IMR-90 (cell line): ENCODE measurements around the gene ITCH. TPM values are rescaled to one million over a fixed set of nuclear protein-coding genes. Genes with fewer than 3 reads are reported as not detected.
A peak's percentile ranks its signal among the peaks of the same experiment; 100 is the strongest.
"Not testable (repeated sequence)": the region's sequence is repeated elsewhere in the genome, so short reads cannot be mapped to it uniquely, and the experiment has no call there.

Source experiments
- ATAC-seq: fragments of 200-7000 bp; cut with Tn5 transposase; 2 replicates; pipeline ENCODE4 v1.9.1; 2020; ENCODE audit warnings: low read depth, mild to moderate bottlenecking, moderate library complexity
- BruUV-seq: library from RNA; stranded (reverse); fragments of 400-500 nt; replicated peaks from 2 replicates; lab custom pipeline; 2021; lab: Mats Ljungman, UMichigan
- CTCF ChIA-PET: fragments of 300-600 bp; formaldehyde crosslinking; extraction: SDS; loops from one replicate; lab custom pipeline; 2021; ENCODE audit warnings: antibody characterized with exemption; lab: Yijun Ruan, JAX
- POLR2A ChIA-PET: fragments of 300-600 bp; sonication (Branson Sonifier 250); formaldehyde crosslinking; loops from one replicate; lab custom pipeline; 2022; ENCODE audit warnings: antibody characterized with exemption; ENCODE audit not compliant: unreplicated experiment; lab: Charles Lee
- DNase-seq: peaks from one replicate; pipeline ENCODE4 v3.0.0; 2013
- H2AFZ ChIP-seq: replicated peaks from 2 replicates; pipeline ENCODE3; 2013; ENCODE audit warnings: low read length, mild to moderate bottlenecking; ENCODE audit not compliant: poor library complexity
- H2AK5ac ChIP-seq: 2 replicates; pipeline ENCODE4 v1.6.1; 2013; ENCODE audit warnings: low read depth, low read length, inconsistent platforms
- H2AK9ac ChIP-seq: replicated peaks from 2 replicates; pipeline ENCODE3; 2013; ENCODE audit warnings: mild to moderate bottlenecking, low read depth, low read length, moderate library complexity; ENCODE audit not compliant: poor library complexity
- H2BK120ac ChIP-seq: 2 replicates; pipeline ENCODE4 v1.6.1; 2013; ENCODE audit warnings: low read depth, low read length, inconsistent platforms
- H2BK15ac ChIP-seq: 3 replicates; pipeline ENCODE4 v1.6.1; 2013; ENCODE audit warnings: low read depth, low read length, inconsistent platforms
- H2BK20ac ChIP-seq: 2 replicates; pipeline ENCODE4 v1.6.1; 2013; ENCODE audit warnings: low read depth, mild to moderate bottlenecking, inconsistent platforms, low read length, moderate library complexity
- H2BK5ac ChIP-seq: 2 replicates; pipeline ENCODE4 v1.6.1; 2013; ENCODE audit warnings: mild to moderate bottlenecking, low read depth, low read length, inconsistent platforms; ENCODE audit not compliant: poor library complexity, severe bottlenecking
- H3K14ac ChIP-seq: replicated peaks from 2 replicates; pipeline ENCODE4 v1.6.1; 2013; ENCODE audit warnings: low read depth, low read length, inconsistent platforms
- H3K18ac ChIP-seq: 2 replicates; pipeline ENCODE4 v1.6.1; 2013; ENCODE audit warnings: low read depth, low read length, control low read depth
- H3K23ac ChIP-seq: 2 replicates; pipeline ENCODE4 v1.6.1; 2013; ENCODE audit warnings: low read depth, low read length, inconsistent platforms
- H3K27ac ChIP-seq: 2 replicates; pipeline ENCODE4 v1.5.1; 2013; ENCODE audit warnings: mild to moderate bottlenecking, control low read depth, low read length; ENCODE audit not compliant: insufficient read depth
- H3K27me3 ChIP-seq: 2 replicates; pipeline ENCODE4 v1.6.1; 2013; ENCODE audit warnings: low read length; ENCODE audit not compliant: control insufficient read depth, insufficient read depth
- H3K36me3 ChIP-seq: 2 replicates; pipeline ENCODE4 v1.6.1; 2013; ENCODE audit warnings: low read length, mixed read lengths; ENCODE audit not compliant: control insufficient read depth, insufficient read depth
- H3K4ac ChIP-seq: 2 replicates; pipeline ENCODE4 v1.6.1; 2013; ENCODE audit warnings: low read depth, low read length, inconsistent platforms
- H3K4me1 ChIP-seq: 2 replicates; pipeline ENCODE4 v1.6.1; 2013; ENCODE audit warnings: low read length, mixed read lengths; ENCODE audit not compliant: control insufficient read depth, insufficient read depth
- H3K4me2 ChIP-seq: 2 replicates; pipeline ENCODE4 v1.6.1; 2013; ENCODE audit warnings: low read depth, mild to moderate bottlenecking, control low read depth, low read length, moderate library complexity
- H3K4me3 ChIP-seq: 2 replicates; pipeline ENCODE4 v1.5.1; 2013; ENCODE audit warnings: low read depth, mild to moderate bottlenecking, control low read depth, low read length, moderate library complexity; ENCODE audit not compliant: insufficient read depth
- H3K56ac ChIP-seq: 2 replicates; pipeline ENCODE4 v1.6.1; 2013; ENCODE audit warnings: low read length, inconsistent platforms; ENCODE audit not compliant: insufficient read depth; ENCODE audit errors: extremely low read depth
- H3K79me1 ChIP-seq, 2 experiments: 2 replicates each; pipeline ENCODE4 v1.6.1; 2013; ENCODE audit warnings: low read length in 2 of 2, inconsistent platforms in 1 of 2, low read depth in 1 of 2
- H3K9ac ChIP-seq: 2 replicates; pipeline ENCODE4 v1.6.1; 2013; ENCODE audit warnings: low read depth, low read length, control low read depth
- H3K9me1 ChIP-seq: 2 replicates; pipeline ENCODE4 v1.6.1; 2013; ENCODE audit warnings: low read length, inconsistent platforms; ENCODE audit not compliant: insufficient read depth
- H3K9me3 ChIP-seq: 2 replicates; pipeline ENCODE4 v1.6.1; 2013; ENCODE audit warnings: low read length; ENCODE audit not compliant: control insufficient read depth, insufficient read depth
- H4K20me1 ChIP-seq: 2 replicates; pipeline ENCODE4 v1.6.1; 2013; ENCODE audit warnings: low read length, inconsistent platforms; ENCODE audit not compliant: insufficient read depth
- H4K5ac ChIP-seq: 2 replicates; pipeline ENCODE4 v1.6.1; 2013; ENCODE audit warnings: mild to moderate bottlenecking, low read depth, low read length, control low read depth
- H4K8ac ChIP-seq, 2 experiments: 2 replicates each; pipeline ENCODE4 v1.6.1; 2013; ENCODE audit warnings: low read depth in 2 of 2, low read length in 2 of 2, control low read depth in 1 of 2, inconsistent platforms in 1 of 2
- H4K91ac ChIP-seq: 2 replicates; pipeline ENCODE4 v1.6.1; 2013; ENCODE audit warnings: low read depth, low read length, inconsistent platforms; ENCODE audit not compliant: insufficient read depth
- WGBS, 2 experiments: methylation state at CpG; one replicate each; pipeline versions ENCODE4 v1.1.5 to v1.1.7; 2013; ENCODE audit warnings: missing lambda C conversion rate in 2 of 2; ENCODE audit not compliant: insufficient read length in 1 of 2; ENCODE audit errors: extremely low coverage in 2 of 2; 5-methylcytosine and 5-hydroxymethylcytosine counted together
- dilution Hi-C: fragments of 300-500 bp; cut with HindIII; formaldehyde crosslinking; loops from one replicate; pipeline ENCODE4 v1.14.3; 2018; ENCODE audit warnings: low sequenced_read_pairs; ENCODE audit not compliant: unreplicated experiment
- in situ Hi-C: fragments of 300-500 bp; cut with MboI; formaldehyde crosslinking; loops from 3 replicates; pipeline ENCODE4 v1.14.3; 2019; ENCODE audit warnings: low sequenced_read_pairs, inconsistent platforms, mixed read lengths
- intact Hi-C: fragments of 100-400 bp; cut with micrococcal nuclease; formaldehyde crosslinking; loops from 2 replicates; pipeline ENCODE4 v1.10.0; 2022
- polyA plus RNA-seq, 3 experiments: library from polyadenylated mRNA; depleted of rRNA; stranded (reverse); fragments of >200 nt; gene quantifications; 2 replicates each; pipeline ENCODE4 v1.2.3, GENCODE V29; 2012; ENCODE audit warnings: low replicate concordance in 1 of 3
- total RNA-seq: library from RNA; depleted of rRNA; stranded (reverse); fragments of >200 nt; gene quantifications from 2 replicates; pipeline ENCODE4 v1.2.3, GENCODE V29; 2012

ITCH gene
- total and polyA plus RNA-seq, 2 of the 4 experiments (the other 2 are of a cell fraction): 12.7 to 94.6 TPM

GRCh38 chr20:34340726-34341125 is 22.3 kb upstream of the ITCH start:
- H4K8ac ChIP-seq: peak overlapping the region in 1 of 2 experiments; percentile 65; a peak in 1 of 4 replicates
- dilution Hi-C loops, H3K79me1 ChIP-seq, H4K20me1 ChIP-seq, H3K27ac ChIP-seq, H3K18ac ChIP-seq, BruUV-seq, H2AK5ac ChIP-seq, DNase-seq, H3K4me3 ChIP-seq, H3K9me3 ChIP-seq, CTCF ChIA-PET, H2BK5ac ChIP-seq, H2AK9ac ChIP-seq, ATAC-seq, H3K56ac ChIP-seq, H3K4ac ChIP-seq, H4K5ac ChIP-seq, H2BK120ac ChIP-seq, H3K27me3 ChIP-seq, H3K14ac ChIP-seq, H2BK20ac ChIP-seq, H4K91ac ChIP-seq, H3K9me1 ChIP-seq, POLR2A ChIA-PET, intact Hi-C loops, H2BK15ac ChIP-seq, H3K23ac ChIP-seq, H3K4me1 ChIP-seq, H3K9ac ChIP-seq, H2AFZ ChIP-seq, in situ Hi-C loops, H3K36me3 ChIP-seq, H3K4me2 ChIP-seq: not testable (repeated sequence)
- no CpG with 5 or more reads among the region's 10 CpGs for WGBS, 2 experiments

- BruUV-seq, H2BK5ac ChIP-seq, H3K9me3 ChIP-seq, H3K14ac ChIP-seq, H3K4ac ChIP-seq, intact Hi-C loops, H3K9me1 ChIP-seq, H2BK15ac ChIP-seq, H3K4me3 ChIP-seq, dilution Hi-C loops, CTCF ChIA-PET, H2AFZ ChIP-seq, H3K79me1 ChIP-seq, H3K56ac ChIP-seq, H3K27ac ChIP-seq, H3K23ac ChIP-seq, H3K4me1 ChIP-seq, H4K5ac ChIP-seq, DNase-seq, H2AK5ac ChIP-seq, ATAC-seq, H4K8ac ChIP-seq, H2AK9ac ChIP-seq, H3K36me3 ChIP-seq, H4K91ac ChIP-seq, H4K20me1 ChIP-seq, H3K4me2 ChIP-seq, H3K27me3 ChIP-seq, in situ Hi-C loops, H2BK20ac ChIP-seq, H3K9ac ChIP-seq: not testable (repeated sequence)
- Histone ChIP-seq H3K18ac (peak overlapping the region; percentile 28; the same call in 1 of the 2 replicates), H2BK120ac (peak overlapping the region; percentile 27; the same call in 1 of the 2 replicates)
- 94% methylated on average over 3 of the region's 9 CpGs; no CpG with 5 or more reads in 1 of the 2 experiments for WGBS, 2 experiments
- POLR2A ChIA-PET: interaction anchor here (0.7 kb wide), 1 partner anchor 979 kb away, joined by 18 read pairs; no protein-coding TSS in a partner anchor
Observed at GRCh38 chr20:34341199-34341598, 21.9 kb upstream of the ITCH start.
